HepG2 (cell line): ENCODE results near the gene C19orf73. TPM values are rescaled to one million over a fixed set of nuclear protein-coding genes. Genes with fewer than 3 reads are reported as not detected.

ENCODE experiments used
- ATAC-seq: fragments of 200-7000 bp; cut with Tn5 transposase; 3 replicates; pipeline ENCODE4 v1.9.1; 2020; ENCODE audit warnings: mild to moderate bottlenecking, moderate library complexity
- BruUV-seq: library from RNA; stranded (reverse); fragments of 400-500 nt; replicated peaks from 2 replicates; lab custom pipeline; 2021; lab: Mats Ljungman, UMichigan
- CTCF ChIA-PET: fragments of 300-600 bp; formaldehyde crosslinking; extraction: SDS; loops from one replicate; lab custom pipeline; 2021; ENCODE audit warnings: low total read pairs, inconsistent platforms, low intra/inter-chr PET ratio; lab: Yijun Ruan, JAX
- POLR2A ChIA-PET: fragments of 350-600 bp; sonication (Branson Sonifier 250); formaldehyde crosslinking; loops from one replicate; lab custom pipeline; 2020; ENCODE audit warnings: antibody characterized with exemption, inconsistent platforms; lab: Yijun Ruan, JAX
- DNase-seq: peaks from one replicate; pipeline ENCODE4 v3.0.0-alpha.2; 2015; ENCODE audit warnings: low spot score
- FAIRE-seq: peaks from 3 replicates; lab custom pipeline; 2011; peaks lifted over from hg19 to GRCh38; lab: Jason Lieb, UNC
- H2AFZ ChIP-seq: one replicate; pipeline ENCODE4 v1.6.1; 2011; ENCODE audit warnings: low read length, inconsistent platforms
- H3K27ac ChIP-seq: fragments of 300-600 bp; 3 replicates; pipeline ENCODE4 v1.8.0; 2011; ENCODE audit warnings: mixed run types, mild to moderate bottlenecking, mixed read lengths, low read length, inconsistent platforms; ENCODE audit not compliant: insufficient read depth; ENCODE audit errors: extremely low read length
- H3K27me3 ChIP-seq, 2 experiments: fragments of 200-600 bp in 1 of 2; 2 replicates in 1 of 2; 3 replicates in 1 of 2; pipeline versions ENCODE4 v1.6.0 to v1.8.0; 2011; ENCODE audit warnings: low read length in 2 of 2, mild to moderate bottlenecking in 2 of 2, moderate library complexity in 2 of 2, inconsistent platforms in 1 of 2; ENCODE audit not compliant: insufficient read depth in 2 of 2, control insufficient read depth in 1 of 2
- H3K36me3 ChIP-seq, 2 experiments: fragments of 200-600 bp in 1 of 2; replicated peaks in 1 of 2; 2 replicates in 1 of 2; 3 replicates in 1 of 2; pipeline versions ENCODE4 v1.5.1 to v1.8.0; 2011; ENCODE audit warnings: low read length in 2 of 2, inconsistent platforms in 1 of 2; ENCODE audit not compliant: insufficient read depth in 2 of 2, control insufficient read depth in 1 of 2
- H3K4me1 ChIP-seq: 2 replicates; pipeline ENCODE4 v1.5.1; 2012; ENCODE audit warnings: low read length, inconsistent platforms; ENCODE audit not compliant: insufficient read depth
- H3K4me2 ChIP-seq: 2 replicates; pipeline ENCODE4 v1.6.0; 2011; ENCODE audit warnings: low read depth, low read length, inconsistent platforms
- H3K4me3 ChIP-seq, 3 experiments: fragments of 200-600 bp in 1 of 3; sonication (generic), shearing (Covaris generic) in 1 of 3; replicated peaks in 1 of 3; 2 replicates each; pipeline ENCODE4 v1.5.1; 2011 to 2016; ENCODE audit warnings: low read length in 3 of 3, inconsistent platforms in 2 of 3, low read depth in 2 of 3, mild to moderate bottlenecking in 2 of 3, control low read depth in 1 of 3, mixed read lengths in 1 of 3; ENCODE audit not compliant: insufficient read depth in 1 of 3
- H3K79me2 ChIP-seq: one replicate; pipeline ENCODE4 v1.6.1; 2011; ENCODE audit warnings: low read length, inconsistent platforms; ENCODE audit not compliant: insufficient read depth
- H3K9ac ChIP-seq: 2 replicates; pipeline ENCODE4 v1.6.0; 2011; ENCODE audit warnings: mild to moderate bottlenecking, low read depth, low read length, inconsistent platforms; ENCODE audit not compliant: insufficient read depth
- H3K9me3 ChIP-seq: 2 replicates; pipeline ENCODE4 v1.5.1; 2012; ENCODE audit warnings: mild to moderate bottlenecking, low read length
- H4K20me1 ChIP-seq: 2 replicates; pipeline ENCODE4 v1.6.0; 2011; ENCODE audit warnings: inconsistent platforms, mild to moderate bottlenecking, low read length, moderate library complexity; ENCODE audit not compliant: insufficient read depth
- KDM2A ChIP-seq: sonication (generic); formaldehyde crosslinking; IDR thresholded peaks from 2 replicates; pipeline ENCODE4 v1.4.0; 2020; ENCODE audit warnings: low read depth, missing genetic modification reagents, borderline replicate concordance
- KLF16 ChIP-seq, 2 experiments: sonication (generic) in 1 of 2; formaldehyde crosslinking in 1 of 2; IDR thresholded peaks; 2 replicates each; pipeline versions ENCODE4 v1.6.1 to v1.8.0; 2016 to 2023; ENCODE audit warnings: missing genetic modification reagents in 2 of 2, missing compliant biosample characterization in 1 of 2
- NFATC3 ChIP-seq: sonication (generic); formaldehyde crosslinking; IDR thresholded peaks from 2 replicates; pipeline ENCODE4 v1.5.1; 2020; ENCODE audit warnings: mild to moderate bottlenecking, missing genetic modification reagents
- SAP130 ChIP-seq: IDR thresholded peaks from 2 replicates; pipeline ENCODE4 v1.6.1; 2016; ENCODE audit warnings: low read depth
- SP5 ChIP-seq: IDR thresholded peaks from 2 replicates; pipeline ENCODE4 v1.6.1; 2016; ENCODE audit warnings: low read depth, borderline replicate concordance
- SPEN ChIP-seq: sonication (generic); formaldehyde crosslinking; IDR thresholded peaks from 2 replicates; pipeline ENCODE4 v1.5.1; 2020; ENCODE audit warnings: low read depth, mild to moderate bottlenecking, missing genetic modification reagents
- SRSF1 ChIP-seq: fragments of 200-400 bp; formaldehyde crosslinking; optimal IDR thresholded peaks from 2 replicates; pipeline ENCODE3; 2017; ENCODE audit warnings: mild to moderate bottlenecking, low read depth, low read length, moderate library complexity
- ZFAT ChIP-seq: sonication (generic); formaldehyde crosslinking; conservative IDR thresholded peaks from 2 replicates; pipeline ENCODE4 v1.8.1; 2023; ENCODE audit warnings: missing genetic modification reagents, inconsistent platforms
- ZNF350 ChIP-seq: sonication (generic); formaldehyde crosslinking; IDR thresholded peaks from 2 replicates; pipeline ENCODE4 v1.4.0; 2020; ENCODE audit warnings: mild to moderate bottlenecking, low read depth, missing genetic modification reagents, borderline replicate concordance
- ZNF44 ChIP-seq: sonication (generic); formaldehyde crosslinking; IDR thresholded peaks from 2 replicates; pipeline ENCODE4 v1.5.1; 2020; ENCODE audit warnings: mild to moderate bottlenecking, missing genetic modification reagents
- ZSCAN25 ChIP-seq: sonication (generic); formaldehyde crosslinking; IDR thresholded peaks from 2 replicates; pipeline ENCODE4 v1.8.0; 2022; ENCODE audit warnings: mild to moderate bottlenecking, missing genetic modification reagents
- WGBS: methylation state at CpG from one replicate; pipeline ENCODE4 v1.1.6; 2017; ENCODE audit warnings: low lambda C conversion rate; 5-methylcytosine and 5-hydroxymethylcytosine counted together
- in situ Hi-C: cut with HindIII; loops from 2 replicates; pipeline ENCODE4 v1.10.0; 2017; ENCODE audit warnings: low pct_unique_long_range_greater_than_20kb; ENCODE audit not compliant: extremely low pct_ligation_motif_present
- intact Hi-C: fragments of 100-400 bp; cut with micrococcal nuclease; formaldehyde crosslinking; loops from one replicate; pipeline ENCODE4 v1.10.0; 2022; ENCODE audit not compliant: unreplicated experiment
- polyA plus RNA-seq, 8 experiments: library from polyadenylated mRNA; depleted of rRNA in 3 of 8; stranded (reverse) in 7 of 8; unstranded in 1 of 8; fragments of >200 nt; fragmentation: Illumina TruSeq in 4 of 8; extraction: Trizol in 4 of 8; gene quantifications; 2 replicates each; pipeline versions ENCODE4 v1.2.1 to v1.2.3, GENCODE V29; 2011 to 2016; ENCODE audit warnings: low read depth in 4 of 8, missing spikeins in 1 of 8, mixed read lengths in 1 of 8; ENCODE audit not compliant: insufficient read depth in 1 of 8
- total RNA-seq, 5 experiments: library from RNA; depleted of rRNA; stranded (reverse); fragments of >200 nt; fragmentation: Illumina TruSeq; extraction: Trizol; gene quantifications; 2 replicates each; pipeline ENCODE4 v1.2.3, GENCODE V29; 2016; ENCODE audit warnings: low read depth in 1 of 5
- TF ChIP-seq, protein P1 (sequence below): sonication (generic); formaldehyde crosslinking; IDR thresholded peaks from 2 replicates; pipeline ENCODE4 v1.8.1; 2023; ENCODE audit warnings: mild to moderate bottlenecking, missing genetic modification reagents, borderline replicate concordance
- TF ChIP-seq, protein P2 (sequence below): sonication (generic); formaldehyde crosslinking; conservative IDR thresholded peaks from 2 replicates; pipeline ENCODE4 v1.8.0; 2022; ENCODE audit warnings: missing genetic modification reagents

The C19orf73 gene
- total and polyA plus RNA-seq, 2 of the 13 experiments (the other 11 are each of a cell fraction or from before 2014, with no cell fraction given): 1.4 to 1.5 TPM

- ChIA-PET CTCF (no interaction called here), POLR2A (no interaction called here)
- Histone ChIP-seq H3K27ac (peak within 1 kb of the TSS; percentile 48), H3K9me3 (no peaks in the 10 kb centered on the region), H4K20me1 (no peaks in the 10 kb centered on the region), H3K4me1 (peaks cover 56% of the 10 kb centered on the region), H3K9ac (peak within 1 kb of the TSS; percentile 64), H3K4me3 (peak within 1 kb of the TSS; percentile 72 to 81 (median 73)), H2AFZ (no peak within 1 kb of the TSS), H3K79me2 (no peaks in the 10 kb centered on the region), H3K27me3 (no peaks in the 10 kb centered on the region; a peak in 2 of 5 replicates), H3K4me2 (peak within 1 kb of the TSS; percentile 79), H3K36me3 (no peaks in the 10 kb centered on the region)
- intact Hi-C loops: loop anchor here (10.0 kb wide), 1 partner anchor 47 kb away; no protein-coding TSS in a partner anchor
- in situ Hi-C loops: loop anchor here (5.0 kb wide), 1 partner anchor 40 kb away; no protein-coding TSS in a partner anchor
- ATAC-seq: peak; percentile 83
- 3% methylated on average over 25 of the region's 41 CpGs for WGBS
- no peak for FAIRE-seq
- no TSS peak for BruUV-seq
- peak; percentile 61 for DNase-seq
- TF ChIP-seq SAP130 (CRISPR knock-in tag) (peak; percentile 74), ZNF350 (CRISPR knock-in tag) (peak; percentile 61; the same call in 1 of the 2 replicates), ZSCAN25 (CRISPR knock-in tag) (peak; percentile 70; the same call in 1 of the 2 replicates), ZNF44 (no peak), ZFAT (no peak), SP5 (peak; percentile 60; the same call in 1 of the 2 replicates), KLF16 (CRISPR knock-in tag; IDR thresholded peaks at IDR 0.05) (0 out of 4 replicates have a peak, but pooled peaks of 1 of the 2 experiments have one; percentile 63), KDM2A (peak; percentile 61; the same call in 1 of the 2 replicates), SPEN (0 out of 2 replicates have a peak, but pooled peaks have one; percentile 37), SRSF1 (peak; percentile 30), NFATC3 (CRISPR knock-in tag) (no peak)
- TF ChIP-seq, protein P1, sequence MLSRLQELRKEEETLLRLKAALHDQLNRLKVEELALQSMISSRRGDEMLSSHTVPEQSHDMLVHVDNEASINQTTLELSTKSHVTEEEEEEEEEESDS (CRISPR knock-in tag): no peak
- TF ChIP-seq, protein P2, sequence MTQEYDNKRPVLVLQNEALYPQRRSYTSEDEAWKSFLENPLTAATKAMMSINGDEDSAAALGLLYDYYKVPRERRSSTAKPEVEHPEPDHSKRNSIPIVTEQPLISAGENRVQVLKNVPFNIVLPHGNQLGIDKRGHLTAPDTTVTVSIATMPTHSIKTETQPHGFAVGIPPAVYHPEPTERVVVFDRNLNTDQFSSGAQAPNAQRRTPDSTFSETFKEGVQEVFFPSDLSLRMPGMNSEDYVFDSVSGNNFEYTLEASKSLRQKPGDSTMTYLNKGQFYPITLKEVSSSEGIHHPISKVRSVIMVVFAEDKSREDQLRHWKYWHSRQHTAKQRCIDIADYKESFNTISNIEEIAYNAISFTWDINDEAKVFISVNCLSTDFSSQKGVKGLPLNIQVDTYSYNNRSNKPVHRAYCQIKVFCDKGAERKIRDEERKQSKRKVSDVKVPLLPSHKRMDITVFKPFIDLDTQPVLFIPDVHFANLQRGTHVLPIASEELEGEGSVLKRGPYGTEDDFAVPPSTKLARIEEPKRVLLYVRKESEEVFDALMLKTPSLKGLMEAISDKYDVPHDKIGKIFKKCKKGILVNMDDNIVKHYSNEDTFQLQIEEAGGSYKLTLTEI (CRISPR knock-in tag): no peak
Measured at GRCh38 chr19:49157445-49158224, 38.7 kb upstream of the C19orf73 start, which contains the start of gene TRPM4. TSS of gene TRPM4 (plus strand) at chr19:49157792. CDS start at chr19:49157867, 75 bp downstream.
